Stomach (tissue), 4 donors: ENCODE results near the gene NLGN1.

Experiments used
- EP300 ChIP-seq: sonication (generic); formaldehyde crosslinking; IDR thresholded peaks from one replicate; pipeline ENCODE4 v1.6.1; 2017; ENCODE audit warnings: antibody characterized with exemption
- POLR2A ChIP-seq, 4 donors: fragments of 450-650 bp; IDR thresholded peaks; one replicate each; pipeline ENCODE4 v1.6.1; 2016; ENCODE audit warnings: antibody characterized with exemption in 4 of 4, control low read depth in 2 of 4, mild to moderate bottlenecking in 1 of 4, moderate library complexity in 1 of 4
- POLR2AphosphoS5 ChIP-seq, 3 donors: sonication (generic); formaldehyde crosslinking; IDR thresholded peaks; one replicate each; pipeline ENCODE4 v1.6.1; 2016; ENCODE audit warnings: antibody characterized with exemption in 3 of 3
- TF ChIP-seq, protein P1 (sequence below), 7 experiments: fragments of 450-650 bp in 4 of 7; fragments of 200-600 bp in 3 of 7; sonication (generic) in 3 of 7; IDR thresholded peaks; one replicate each; pipeline ENCODE4 v1.5.1; 2016 to 2019; ENCODE audit warnings: antibody characterized with exemption in 7 of 7, control low read depth in 2 of 7, mild to moderate bottlenecking in 1 of 7

- TF ChIP-seq EP300 = no peak
- TF ChIP-seq, protein P1, sequence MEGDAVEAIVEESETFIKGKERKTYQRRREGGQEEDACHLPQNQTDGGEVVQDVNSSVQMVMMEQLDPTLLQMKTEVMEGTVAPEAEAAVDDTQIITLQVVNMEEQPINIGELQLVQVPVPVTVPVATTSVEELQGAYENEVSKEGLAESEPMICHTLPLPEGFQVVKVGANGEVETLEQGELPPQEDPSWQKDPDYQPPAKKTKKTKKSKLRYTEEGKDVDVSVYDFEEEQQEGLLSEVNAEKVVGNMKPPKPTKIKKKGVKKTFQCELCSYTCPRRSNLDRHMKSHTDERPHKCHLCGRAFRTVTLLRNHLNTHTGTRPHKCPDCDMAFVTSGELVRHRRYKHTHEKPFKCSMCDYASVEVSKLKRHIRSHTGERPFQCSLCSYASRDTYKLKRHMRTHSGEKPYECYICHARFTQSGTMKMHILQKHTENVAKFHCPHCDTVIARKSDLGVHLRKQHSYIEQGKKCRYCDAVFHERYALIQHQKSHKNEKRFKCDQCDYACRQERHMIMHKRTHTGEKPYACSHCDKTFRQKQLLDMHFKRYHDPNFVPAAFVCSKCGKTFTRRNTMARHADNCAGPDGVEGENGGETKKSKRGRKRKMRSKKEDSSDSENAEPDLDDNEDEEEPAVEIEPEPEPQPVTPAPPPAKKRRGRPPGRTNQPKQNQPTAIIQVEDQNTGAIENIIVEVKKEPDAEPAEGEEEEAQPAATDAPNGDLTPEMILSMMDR (IDR thresholded peaks at IDR 0.05) = no peak
- no peak for TF ChIP-seq POLR2A (IDR thresholded peaks at IDR 0.05)
- TF ChIP-seq POLR2AphosphoS5 (IDR thresholded peaks at IDR 0.05) = no peak
Measured at GRCh38 chr3:174023421-174023820, 625.9 kb downstream of the NLGN1 start.
